Gastroesophageal sphincter (tissue), 4 donors: ENCODE results near the gene ANK3. TPM values are rescaled to one million over a fixed set of nuclear protein-coding genes. Genes with fewer than 3 reads are reported as not detected.

ENCODE experiments used
- ATAC-seq: fragments of 150-250 bp; one replicate; pipeline ENCODE4 v1.9.1; 2016; ENCODE audit warnings: mild to moderate bottlenecking, moderate library complexity
- H3K27ac ChIP-seq, 4 donors: fragments of 200-600 bp; sonication (generic) in 3 of 4; 1 replicate in 3 of 4; 2 replicates in 1 of 4; pipeline ENCODE4 v1.5.1; 2016 to 2019
- H3K27me3 ChIP-seq: fragments of 200-600 bp; sonication (generic); one replicate; pipeline ENCODE4 v1.5.1; 2019
- H3K36me3 ChIP-seq, 2 donors: fragments of 200-600 bp; sonication (generic); one replicate each; pipeline ENCODE4 v1.5.1; 2019; ENCODE audit warnings: control low read depth in 1 of 2
- H3K4me1 ChIP-seq, 3 donors: fragments of 200-600 bp; sonication (generic); 1 replicate in 2 of 3; 2 replicates in 1 of 3; pipeline ENCODE4 v1.5.1; 2016 to 2019; ENCODE audit warnings: control low read depth in 2 of 3
- H3K4me3 ChIP-seq, 2 donors: fragments of 200-600 bp; sonication (generic); one replicate each; pipeline ENCODE4 v1.5.1; 2019; ENCODE audit warnings: mild to moderate bottlenecking in 1 of 2, moderate library complexity in 1 of 2
- H3K9me3 ChIP-seq, 3 donors: fragments of 200-600 bp; sonication (generic); one replicate each; pipeline ENCODE4 v1.5.1; 2017 to 2019; ENCODE audit warnings: control low read depth in 2 of 3
- EP300 ChIP-seq: sonication (generic); formaldehyde crosslinking; IDR thresholded peaks from one replicate; pipeline ENCODE4 v1.6.1; 2017; ENCODE audit warnings: antibody characterized with exemption, mild to moderate bottlenecking
- POLR2A ChIP-seq, 2 donors: fragments of 450-650 bp; IDR thresholded peaks; one replicate each; pipeline ENCODE4 v1.6.1; 2017; ENCODE audit warnings: antibody characterized with exemption in 2 of 2, mild to moderate bottlenecking in 2 of 2, moderate library complexity in 1 of 2
- POLR2AphosphoS5 ChIP-seq: sonication (generic); formaldehyde crosslinking; IDR thresholded peaks from one replicate; pipeline ENCODE4 v1.6.1; 2017; ENCODE audit warnings: antibody characterized with exemption
- WGBS, 2 donors: methylation state at CpG; one replicate each; pipeline ENCODE4 v1.1.5; 2018; ENCODE audit warnings: low coverage in 1 of 2; 5-methylcytosine and 5-hydroxymethylcytosine counted together
- total RNA-seq, 4 donors: library from RNA; depleted of rRNA; stranded (reverse); fragments of >200 nt; gene quantifications; one replicate each; pipeline ENCODE4 v1.1.0, GENCODE V29; 2016
- TF ChIP-seq, protein P1 (sequence below), 4 experiments: fragments of 200-600 bp in 2 of 4; fragments of 450-650 bp in 2 of 4; sonication (generic) in 1 of 4; IDR thresholded peaks; one replicate each; pipeline ENCODE4 v1.5.1; 2017 to 2019; ENCODE audit warnings: antibody characterized with exemption in 4 of 4, mild to moderate bottlenecking in 2 of 4, moderate library complexity in 2 of 4

The ANK3 gene
- total RNA-seq, 4 donors from 2014 or later, result 21.1 to 61.5 (median 38.9) TPM

DNA sequence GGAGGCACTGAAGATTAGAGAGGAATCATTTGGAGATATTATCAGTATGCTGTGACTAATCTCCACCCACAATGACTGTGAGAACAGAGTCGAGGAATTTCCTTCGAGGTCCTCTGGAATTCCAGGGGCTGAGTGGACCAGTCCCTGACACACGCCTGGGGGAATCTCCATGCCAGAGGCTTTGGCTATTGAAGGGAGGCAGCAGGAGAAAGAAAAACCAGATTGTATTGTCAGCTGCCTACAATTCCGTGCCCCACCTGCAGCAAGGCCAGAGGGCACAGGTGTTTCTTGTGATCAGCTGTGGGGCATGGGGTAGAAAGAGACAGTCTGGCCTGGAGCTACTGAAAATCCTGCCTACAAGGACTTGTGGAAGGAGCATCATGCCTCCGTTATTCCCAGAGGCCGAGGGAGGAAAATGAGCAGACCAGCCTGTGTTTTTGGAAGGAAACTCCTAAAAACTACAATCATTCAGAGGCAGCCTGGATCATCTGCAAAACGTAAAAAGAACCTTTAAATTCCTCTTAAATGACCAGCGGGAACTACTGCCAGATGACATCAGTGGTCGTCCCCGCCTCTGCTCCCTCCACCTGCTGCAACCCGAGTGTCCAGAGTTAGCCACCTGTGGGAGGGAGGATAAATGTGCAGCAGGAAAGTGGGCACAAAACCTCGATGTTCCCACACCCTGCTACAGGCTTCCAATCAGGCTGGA is 25.4 kb upstream of the ANK3 start:
- Histone ChIP-seq H3K4me1 (no peaks in the 10 kb centered on the region), H3K27ac (no peak overlapping the region), H3K4me3 (no peak overlapping the region), H3K27me3 (no peaks in the 10 kb centered on the region), H3K9me3 (no peaks in the 10 kb centered on the region), H3K36me3 (no peaks in the 10 kb centered on the region)
- TF ChIP-seq EP300 (no peak), POLR2A (IDR thresholded peaks at IDR 0.05) (no peak), POLR2AphosphoS5 (no peak)
- TF ChIP-seq, protein P1, sequence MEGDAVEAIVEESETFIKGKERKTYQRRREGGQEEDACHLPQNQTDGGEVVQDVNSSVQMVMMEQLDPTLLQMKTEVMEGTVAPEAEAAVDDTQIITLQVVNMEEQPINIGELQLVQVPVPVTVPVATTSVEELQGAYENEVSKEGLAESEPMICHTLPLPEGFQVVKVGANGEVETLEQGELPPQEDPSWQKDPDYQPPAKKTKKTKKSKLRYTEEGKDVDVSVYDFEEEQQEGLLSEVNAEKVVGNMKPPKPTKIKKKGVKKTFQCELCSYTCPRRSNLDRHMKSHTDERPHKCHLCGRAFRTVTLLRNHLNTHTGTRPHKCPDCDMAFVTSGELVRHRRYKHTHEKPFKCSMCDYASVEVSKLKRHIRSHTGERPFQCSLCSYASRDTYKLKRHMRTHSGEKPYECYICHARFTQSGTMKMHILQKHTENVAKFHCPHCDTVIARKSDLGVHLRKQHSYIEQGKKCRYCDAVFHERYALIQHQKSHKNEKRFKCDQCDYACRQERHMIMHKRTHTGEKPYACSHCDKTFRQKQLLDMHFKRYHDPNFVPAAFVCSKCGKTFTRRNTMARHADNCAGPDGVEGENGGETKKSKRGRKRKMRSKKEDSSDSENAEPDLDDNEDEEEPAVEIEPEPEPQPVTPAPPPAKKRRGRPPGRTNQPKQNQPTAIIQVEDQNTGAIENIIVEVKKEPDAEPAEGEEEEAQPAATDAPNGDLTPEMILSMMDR (IDR thresholded peaks at IDR 0.05), result no peak
- 47 to 90% methylated on average over 4 to 7 of the region's 12 CpGs for WGBS, 2 donors
- no peak for ATAC-seq

DNA sequence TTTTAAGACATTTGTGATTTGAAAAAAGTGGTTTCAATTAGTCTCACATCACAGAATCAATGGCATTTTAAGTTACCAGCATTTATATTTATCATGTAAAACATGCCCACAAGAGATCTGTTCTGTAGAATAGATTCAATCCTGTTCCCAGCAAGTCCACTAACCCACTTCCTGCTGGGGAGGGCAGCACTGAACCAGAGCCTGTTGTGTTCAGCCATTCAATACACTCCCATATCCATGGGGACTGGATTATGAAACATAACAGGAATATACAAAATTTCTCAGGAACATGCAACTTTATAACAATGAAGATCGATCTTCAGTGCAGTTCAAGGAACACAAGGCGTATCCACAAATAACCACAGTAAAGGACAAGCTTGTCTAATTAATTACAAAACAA is 24.4 kb upstream of the ANK3 start:
- TF ChIP-seq POLR2AphosphoS5 (no peak), POLR2A (IDR thresholded peaks at IDR 0.05) (no peak)
- 56 to 88% methylated on average over 2 of the region's 2 CpGs for WGBS, 2 donors
- Histone ChIP-seq H3K27ac (no peak overlapping the region), H3K36me3 (no peaks in the 10 kb centered on the region), H3K9me3 (no peaks in the 10 kb centered on the region), H3K4me1 (no peaks in the 10 kb centered on the region), H3K4me3 (no peak overlapping the region), H3K27me3 (no peaks in the 10 kb centered on the region)
- no peak for ATAC-seq

DNA sequence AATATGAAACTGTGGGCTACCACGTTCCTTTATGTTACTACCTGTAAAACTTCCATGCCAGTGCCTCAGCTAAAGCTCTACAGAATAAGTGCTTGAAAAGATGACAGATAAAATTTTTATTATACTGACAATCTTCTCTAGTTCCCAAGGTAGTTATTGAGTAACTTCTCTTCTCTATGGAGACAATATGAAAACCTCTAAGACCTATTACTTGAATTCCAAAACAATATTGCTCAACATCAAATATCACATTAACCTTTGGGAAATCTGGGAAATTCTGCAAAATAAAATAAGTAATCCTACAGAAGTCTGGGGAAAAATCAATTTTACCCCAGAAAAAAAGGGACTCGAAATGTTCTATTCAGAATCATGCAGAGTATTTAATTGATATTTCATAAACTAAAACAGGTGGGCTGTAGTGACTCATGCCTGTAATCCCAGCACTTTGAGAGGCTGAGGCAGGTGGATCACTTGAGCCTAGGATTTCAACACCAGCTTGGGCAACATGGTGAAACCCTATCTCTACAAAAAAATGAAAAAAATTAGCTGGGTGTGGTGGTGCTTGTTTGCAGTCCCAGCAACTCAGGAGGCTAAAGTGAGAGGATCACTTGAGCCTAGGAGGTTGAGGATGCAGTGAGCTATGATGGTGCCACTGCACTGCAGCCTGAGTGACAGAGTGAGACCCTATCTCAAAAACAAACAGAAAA is 23.8 kb upstream of the ANK3 start:
- Histone ChIP-seq H3K4me1 (no peaks in the 10 kb centered on the region), H3K9me3 (no peaks in the 10 kb centered on the region), H3K4me3 (no peak overlapping the region), H3K36me3 (no peaks in the 10 kb centered on the region), H3K27ac (no peak overlapping the region), H3K27me3 (no peaks in the 10 kb centered on the region)
- WGBS, 2 donors, result 90 to 96% methylated on average over 2 of the region's 2 CpGs
- no peak for TF ChIP-seq POLR2AphosphoS5
- TF ChIP-seq EP300, result no peak
- TF ChIP-seq, protein P1 (IDR thresholded peaks at IDR 0.05), result no peak
- no peak for TF ChIP-seq POLR2A (IDR thresholded peaks at IDR 0.05)
- no peak for ATAC-seq

DNA sequence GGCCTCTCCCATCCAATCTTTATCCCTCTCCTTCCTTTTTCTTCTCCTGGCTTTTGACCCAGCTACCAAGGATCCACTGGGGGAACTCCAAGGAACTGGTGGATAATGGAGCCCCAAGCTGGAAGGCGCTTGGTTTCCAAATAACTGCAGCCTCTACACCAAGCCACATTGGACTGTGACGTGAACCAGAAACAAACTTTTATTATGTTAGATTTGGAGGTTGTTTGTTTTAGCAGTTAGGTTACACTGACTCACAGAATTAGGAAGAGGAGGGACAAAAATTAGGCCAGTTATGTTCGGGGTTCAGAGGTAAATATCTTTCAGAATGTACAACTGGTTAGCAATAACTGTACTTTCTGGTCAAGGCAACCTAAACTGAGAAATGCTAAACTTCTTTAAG is 21.3 kb upstream of the ANK3 start:
- H3K27me3 ChIP-seq, result no peaks in the 10 kb centered on the region
- H3K27ac ChIP-seq, result no peak overlapping the region
- no peak overlapping the region for H3K4me3 ChIP-seq
- WGBS, 2 donors, result 79 to 100% methylated on average over 2 of the region's 3 CpGs
- H3K9me3 ChIP-seq, result no peaks in the 10 kb centered on the region
- no peaks in the 10 kb centered on the region for H3K36me3 ChIP-seq
- ATAC-seq, result no peak
- TF ChIP-seq EP300 (no peak), POLR2AphosphoS5 (no peak), POLR2A (IDR thresholded peaks at IDR 0.05) (no peak)
- TF ChIP-seq, protein P1 (IDR thresholded peaks at IDR 0.05), result no peak
- H3K4me1 ChIP-seq, result no peaks in the 10 kb centered on the region

DNA sequence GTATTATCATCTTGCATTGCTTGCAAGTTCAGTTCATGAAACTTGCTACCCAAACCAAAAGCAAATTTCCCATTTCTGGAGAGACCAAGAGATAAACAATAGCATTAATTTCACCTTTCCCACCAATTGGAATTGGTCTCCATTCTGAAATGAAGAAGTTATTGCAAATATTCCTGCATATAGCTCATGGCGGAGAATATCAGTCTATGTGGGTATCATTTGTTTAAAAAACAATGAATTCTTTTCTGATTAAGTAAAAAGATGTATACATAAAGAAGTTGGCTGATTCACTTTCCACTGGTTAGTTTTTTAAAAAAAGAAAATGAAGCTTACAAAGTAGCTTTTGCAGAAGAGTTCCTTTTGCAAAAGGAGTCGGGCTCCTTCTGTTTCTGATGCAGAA is 19.5 kb upstream of the ANK3 start:
- Histone ChIP-seq H3K9me3 (no peaks in the 10 kb centered on the region), H3K27ac (no peak overlapping the region), H3K4me3 (no peak overlapping the region), H3K4me1 (no peaks in the 10 kb centered on the region), H3K36me3 (no peaks in the 10 kb centered on the region), H3K27me3 (no peaks in the 10 kb centered on the region)
- TF ChIP-seq EP300 (no peak), POLR2A (IDR thresholded peaks at IDR 0.05) (no peak), POLR2AphosphoS5 (no peak)
- TF ChIP-seq, protein P1 (IDR thresholded peaks at IDR 0.05), result no peak
- no peak for ATAC-seq
- WGBS, 2 donors, result 80 to 100% methylated on average over 2 of the region's 2 CpGs
